Thoracic aorta (tissue), 2 donors: ENCODE data around the gene NT5C1A. TPM values are rescaled to one million over a fixed set of nuclear protein-coding genes. Genes with fewer than 3 reads are reported as not detected.

ENCODE experiments used
- ATAC-seq: fragments of 150-250 bp; one replicate; pipeline ENCODE4 v1.8.0; 2017; ENCODE audit warnings: low read depth; ENCODE audit not compliant: insufficient number of reproducible peaks, low FRiP score
- DNase-seq: peaks from one replicate; pipeline ENCODE4 v3.0.0-alpha.2; 2020; ENCODE audit warnings: low spot score
- H3K27ac ChIP-seq, 2 donors: fragments of 200-600 bp; sonication (generic); 1 replicate in 1 of 2; 2 replicates in 1 of 2; pipeline ENCODE4 v1.5.1; 2016; ENCODE audit warnings: mild to moderate bottlenecking in 2 of 2, moderate library complexity in 2 of 2
- H3K27me3 ChIP-seq: fragments of 200-600 bp; sonication (generic); replicated peaks from 2 replicates; pipeline ENCODE4 v1.6.0; 2016; ENCODE audit warnings: mild to moderate bottlenecking; ENCODE audit not compliant: insufficient read depth
- H3K36me3 ChIP-seq: fragments of 200-600 bp; sonication (generic); one replicate; pipeline ENCODE4 v1.5.1; 2016
- H3K4me1 ChIP-seq, 2 donors: fragments of 200-600 bp; sonication (generic); 1 replicate in 1 of 2; 2 replicates in 1 of 2; pipeline versions ENCODE4 v1.5.1 to v1.6.0; 2016; ENCODE audit warnings: low read depth in 2 of 2, mild to moderate bottlenecking in 1 of 2; ENCODE audit not compliant: control insufficient read depth in 1 of 2
- H3K4me3 ChIP-seq: fragments of 200-600 bp; sonication (generic); 2 replicates; pipeline ENCODE4 v1.5.1; 2016; ENCODE audit warnings: mild to moderate bottlenecking
- H3K9me3 ChIP-seq: fragments of 200-600 bp; sonication (generic); 2 replicates; pipeline ENCODE4 v1.5.1; 2016
- CTCF ChIP-seq: fragments of 200-600 bp; sonication (generic); IDR thresholded peaks from one replicate; pipeline ENCODE4 v1.5.1; 2019; ENCODE audit warnings: antibody characterized with exemption
- total RNA-seq, 2 donors: library from RNA; depleted of rRNA; stranded (reverse); fragments of >200 nt; gene quantifications; one replicate each; pipeline versions ENCODE4 v1.1.0 to v1.2.3, GENCODE V29; 2016

NT5C1A gene
- total RNA-seq, 2 donors from 2014 or later, result 2.8 TPM; not detected in 1

GRCh38 chr1:39617488-39618049 is 54.3 kb downstream of the NT5C1A start:
- no peak for ATAC-seq
- TF ChIP-seq CTCF, result no peak
- Histone ChIP-seq H3K36me3 (peaks cover 7% of the 10 kb centered on the region), H3K9me3 (no peaks in the 10 kb centered on the region), H3K27me3 (no peaks in the 10 kb centered on the region), H3K4me1 (peaks cover 2 to 25% of the 10 kb centered on the region in 2 donors), H3K27ac (no peak overlapping the region), H3K4me3 (no peak overlapping the region)
- no peak for DNase-seq

GRCh38 chr1:39615086-39615673 is 56.7 kb downstream of the NT5C1A start:
- Histone ChIP-seq H3K4me1 (peaks cover 0 to 9% of the 10 kb centered on the region in 2 donors), H3K27ac (no peak overlapping the region), H3K9me3 (no peaks in the 10 kb centered on the region), H3K36me3 (peaks cover 7% of the 10 kb centered on the region), H3K4me3 (no peak overlapping the region), H3K27me3 (no peaks in the 10 kb centered on the region)
- DNase-seq, result no peak
- TF ChIP-seq CTCF, result no peak
- no peak for ATAC-seq

GRCh38 chr1:39614488-39614887 is 57.4 kb downstream of the NT5C1A start:
- H3K9me3 ChIP-seq, result no peaks in the 10 kb centered on the region
- H3K27me3 ChIP-seq, result no peaks in the 10 kb centered on the region
- ATAC-seq (no peak), DNase-seq (no peak)
- peaks cover 0 to 16% of the 10 kb centered on the region in 2 donors for H3K4me1 ChIP-seq
- H3K4me3 ChIP-seq, result no peak overlapping the region
- H3K27ac ChIP-seq, result no peak overlapping the region
- H3K36me3 ChIP-seq, result peaks cover 7% of the 10 kb centered on the region
- no peak for TF ChIP-seq CTCF

DNA sequence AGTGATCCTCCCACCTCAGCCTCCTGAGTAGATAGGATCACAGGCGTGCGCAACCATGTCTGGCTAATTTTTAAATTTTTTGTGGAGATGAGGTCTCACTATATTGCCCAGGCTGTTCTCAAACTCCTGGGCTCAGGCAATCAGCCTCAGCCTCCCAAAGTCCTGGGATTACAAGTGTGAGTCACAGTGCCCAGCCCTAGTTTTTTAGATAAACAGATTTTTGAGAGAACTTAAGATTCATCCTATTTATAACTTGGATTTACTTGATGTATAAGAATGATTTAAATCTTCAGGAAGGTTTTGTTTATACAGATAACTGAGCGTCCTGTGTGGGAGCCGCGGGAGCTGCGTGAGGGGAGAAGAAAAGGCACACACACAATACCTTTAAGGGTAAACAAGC is 58.7 kb downstream of the NT5C1A start:
- H3K27ac ChIP-seq, result no peak overlapping the region
- H3K4me1 ChIP-seq, result peaks cover 0 to 21% of the 10 kb centered on the region in 2 donors
- TF ChIP-seq CTCF, result no peak
- no peak for ATAC-seq
- H3K27me3 ChIP-seq, result no peaks in the 10 kb centered on the region
- H3K9me3 ChIP-seq, result no peaks in the 10 kb centered on the region
- H3K36me3 ChIP-seq, result peaks cover 7% of the 10 kb centered on the region
- no peak for DNase-seq
- no peak overlapping the region for H3K4me3 ChIP-seq

DNA sequence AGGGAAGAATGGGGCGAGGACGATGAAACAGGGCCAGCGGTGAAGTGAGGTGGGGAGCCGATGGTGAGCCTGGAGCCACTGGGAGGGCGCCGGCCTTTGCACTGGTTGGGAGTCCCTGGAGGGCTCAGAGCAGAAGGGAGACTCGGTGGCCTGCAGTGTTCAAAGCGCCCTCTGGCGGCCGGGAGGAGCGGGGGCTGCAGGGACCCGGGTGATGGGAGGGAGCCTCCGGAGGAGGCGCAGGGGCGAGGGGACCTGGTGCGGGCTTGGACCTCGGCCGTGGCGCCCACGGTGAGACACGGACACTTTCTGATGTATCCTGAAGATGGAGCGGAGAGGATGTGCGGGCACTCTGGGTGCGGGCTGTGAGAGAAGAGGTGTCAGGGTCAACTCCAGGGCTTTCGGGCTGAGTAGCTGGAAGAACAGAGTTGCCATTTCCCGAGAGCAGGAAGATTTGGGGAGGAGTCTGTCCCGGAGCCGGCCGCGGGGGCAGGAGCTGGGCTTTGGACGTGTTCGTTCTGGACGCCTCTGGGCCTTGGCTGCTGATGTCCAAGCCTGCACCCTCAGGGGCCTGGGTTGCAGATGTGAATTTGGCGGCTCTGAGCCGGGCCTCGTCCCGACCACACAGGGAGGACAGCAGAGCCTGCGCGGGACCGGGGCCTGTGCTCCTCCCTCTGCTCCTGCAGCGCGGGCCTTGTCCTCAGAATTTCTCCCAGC is 62.1 kb downstream of the NT5C1A start:
- no peak for DNase-seq
- no peaks in the 10 kb centered on the region for H3K27me3 ChIP-seq
- H3K4me1 ChIP-seq, result peaks cover 0 to 21% of the 10 kb centered on the region in 2 donors
- no peak overlapping the region for H3K4me3 ChIP-seq
- no peaks in the 10 kb centered on the region for H3K9me3 ChIP-seq
- ATAC-seq, result no peak
- H3K36me3 ChIP-seq, result peaks cover 3% of the 10 kb centered on the region
- peak overlapping the region in 1 of 2 donors; percentile 22 for H3K27ac ChIP-seq
- peak; percentile 80 for TF ChIP-seq CTCF
